ENCODE measurements around the gene ZBTB7B.
"Not testable (repeated sequence)": the region's sequence is repeated elsewhere in the genome, so short reads cannot be mapped to it uniquely, and the experiment has no call there.

The ZBTB7B gene

DNA sequence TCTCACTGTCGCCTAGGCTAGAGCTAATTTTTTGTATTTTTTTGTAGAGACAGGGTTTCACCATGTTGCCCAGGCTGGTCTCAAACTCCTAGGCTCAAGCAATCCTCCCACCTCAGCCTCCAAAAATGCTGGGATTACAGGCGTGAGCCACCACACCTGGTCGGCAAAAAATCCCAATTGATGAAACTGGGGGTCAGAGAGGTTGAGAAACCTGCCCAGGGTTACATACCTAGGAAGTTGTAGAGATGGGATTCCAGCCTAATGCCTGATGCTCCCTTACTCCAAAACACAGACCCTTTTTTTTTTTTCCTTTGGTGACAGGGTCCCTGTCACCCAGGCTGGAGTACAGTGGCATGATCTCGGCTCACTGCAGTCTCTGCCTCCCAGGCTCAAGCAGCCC is 15.9 kb upstream of the ZBTB7B start:
- DNase-seq: not testable (repeated sequence)

DNA sequence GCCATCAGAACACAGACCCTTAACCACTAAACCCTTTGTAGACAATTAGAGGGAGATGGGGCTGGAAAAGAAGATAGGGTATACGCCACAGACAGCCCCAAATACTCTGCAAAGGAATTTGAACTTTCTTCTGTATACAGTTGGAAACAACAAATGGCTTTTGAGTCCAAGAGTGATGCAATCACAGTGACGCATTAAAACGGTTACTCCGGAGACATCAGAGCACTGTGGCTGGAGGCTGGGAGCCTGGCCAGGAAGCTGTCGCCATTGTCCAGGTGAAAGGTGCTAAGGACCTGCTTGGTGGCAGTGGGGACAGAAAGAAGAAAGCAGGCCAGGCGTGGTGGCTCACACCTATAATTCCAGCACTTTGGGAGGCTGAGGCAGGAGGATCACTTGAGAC is 15.3 kb upstream of the ZBTB7B start:
- no peak for DNase-seq

- DNase-seq: no peak
These were observed 14.3 kb upstream of the ZBTB7B start for GRCh38 chr1:154988058-154988954.

GRCh38 chr1:154989195-154989860 is 13.3 kb upstream of the ZBTB7B start:
- DNase-seq: no peak

GRCh38 chr1:154990276-154990675 is 12.3 kb upstream of the ZBTB7B start:
- no peak for DNase-seq

GRCh38 chr1:154992721-154993571 is 9.7 kb upstream of the ZBTB7B start:
- DNase-seq: no peak

DNA sequence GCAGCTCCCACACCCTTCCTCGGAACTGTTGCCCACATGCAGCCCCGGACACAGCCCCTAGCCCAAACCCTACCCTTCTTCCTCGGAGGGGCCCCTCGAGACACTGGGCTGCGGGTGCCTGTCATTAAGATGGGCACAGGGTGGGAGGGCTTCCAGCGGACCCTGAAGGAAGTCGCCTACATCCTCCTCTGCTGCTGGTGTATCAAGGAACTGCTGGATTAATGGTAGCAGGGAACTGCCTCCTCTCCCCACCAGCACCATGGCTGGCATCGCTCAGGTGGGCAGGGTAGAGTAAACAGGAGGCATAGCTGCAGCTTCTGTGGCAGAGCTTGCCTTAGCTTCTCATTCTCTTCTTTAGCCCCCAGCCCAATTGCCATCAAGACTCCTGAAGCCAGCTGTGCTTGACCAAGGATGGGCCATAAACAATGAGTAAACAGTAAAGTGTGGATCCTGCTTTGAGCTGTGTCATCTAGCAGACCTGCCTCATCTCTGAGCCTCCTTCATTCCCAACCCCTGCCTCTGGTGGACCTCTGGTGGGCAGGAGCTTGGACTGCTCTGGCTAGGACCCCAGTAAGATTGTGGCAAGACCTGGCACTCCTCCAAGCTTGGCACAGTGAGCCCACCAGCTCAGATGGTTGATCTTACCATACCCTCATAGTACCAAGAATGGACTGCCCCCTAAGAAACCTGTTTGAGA is 8.9 kb upstream of the ZBTB7B start, which contains the start of gene LENEP:
Gene LENEP (plus strand): TSS at position 15 of the 697 bp plus-strand sequence. CDS start 22 bp downstream, at position 37.
- no peak for DNase-seq

- DNase-seq: no peak
These were observed 8.4 kb upstream of the ZBTB7B start for GRCh38 chr1:154994269-154994587.

DNA sequence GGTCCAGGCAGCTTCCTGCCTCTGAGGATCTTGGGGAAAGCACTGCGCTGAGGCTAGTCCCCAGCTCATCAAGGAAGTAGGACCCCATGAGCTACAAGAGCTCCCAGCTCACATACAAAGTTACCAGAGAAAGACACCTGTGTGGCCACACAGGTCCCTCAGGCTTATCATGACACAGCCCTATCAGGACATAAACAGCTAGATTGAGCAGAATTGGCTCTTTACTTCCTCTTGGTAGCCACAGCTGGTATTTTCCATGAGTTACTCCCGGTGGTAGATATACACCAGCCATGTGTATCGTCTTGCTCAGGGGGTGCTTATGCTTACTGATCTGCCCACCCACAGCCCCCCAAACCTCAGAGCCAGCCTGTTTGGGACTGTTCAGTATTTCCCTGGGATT is 8.0 kb upstream of the ZBTB7B start:
- DNase-seq: no peak

- peak in 7 of 56 donors; percentile 10 to 44 (median 22) for DNase-seq
These were observed 7.2 kb upstream of the ZBTB7B start for GRCh38 chr1:154995301-154995983.

- no peak for DNase-seq
These were observed 5.5 kb upstream of the ZBTB7B start for GRCh38 chr1:154996966-154997701.

GRCh38 chr1:154998201-154998780 is 4.3 kb upstream of the ZBTB7B start:
- DNase-seq: no peak

DNA sequence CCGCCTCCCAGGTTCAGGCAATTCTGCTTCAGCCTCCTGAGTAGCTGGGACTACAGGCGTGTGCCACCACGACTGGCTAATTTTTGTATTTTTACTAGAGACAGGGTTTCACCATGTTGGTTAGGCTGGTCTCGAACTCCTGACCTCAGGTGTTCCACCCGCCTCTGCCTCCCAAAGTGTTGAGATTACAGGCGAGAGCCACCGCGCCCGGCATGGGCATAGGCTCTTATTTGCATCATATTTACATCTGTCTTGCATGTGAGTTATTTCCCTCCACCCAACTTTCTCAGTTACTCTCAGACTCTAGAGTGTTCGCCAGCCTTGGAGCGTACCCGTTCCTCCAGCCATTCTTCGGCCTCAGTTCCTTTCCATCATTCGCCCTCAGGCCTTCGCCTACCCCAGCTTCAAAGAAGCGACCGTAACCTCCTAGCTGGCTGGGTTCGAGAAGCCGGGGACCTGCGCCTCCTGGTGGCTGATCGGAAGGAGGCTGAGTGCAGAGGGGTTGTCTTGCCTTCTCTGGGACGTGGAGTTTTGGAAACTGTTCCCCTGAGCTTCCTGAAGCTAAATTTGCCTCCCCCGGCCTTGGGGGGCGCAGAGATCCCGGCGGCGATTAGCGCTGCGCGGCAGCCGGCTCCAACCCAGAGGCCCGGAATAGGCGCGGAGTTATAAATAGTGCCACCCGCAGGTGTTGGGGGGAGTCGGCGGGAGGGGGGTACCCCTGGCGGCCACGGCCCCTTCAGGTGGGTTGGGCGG is 3.6 kb upstream of the ZBTB7B start:
- peak in 33 of 56 donors; percentile 17 to 66 (median 44) for DNase-seq

DNA sequence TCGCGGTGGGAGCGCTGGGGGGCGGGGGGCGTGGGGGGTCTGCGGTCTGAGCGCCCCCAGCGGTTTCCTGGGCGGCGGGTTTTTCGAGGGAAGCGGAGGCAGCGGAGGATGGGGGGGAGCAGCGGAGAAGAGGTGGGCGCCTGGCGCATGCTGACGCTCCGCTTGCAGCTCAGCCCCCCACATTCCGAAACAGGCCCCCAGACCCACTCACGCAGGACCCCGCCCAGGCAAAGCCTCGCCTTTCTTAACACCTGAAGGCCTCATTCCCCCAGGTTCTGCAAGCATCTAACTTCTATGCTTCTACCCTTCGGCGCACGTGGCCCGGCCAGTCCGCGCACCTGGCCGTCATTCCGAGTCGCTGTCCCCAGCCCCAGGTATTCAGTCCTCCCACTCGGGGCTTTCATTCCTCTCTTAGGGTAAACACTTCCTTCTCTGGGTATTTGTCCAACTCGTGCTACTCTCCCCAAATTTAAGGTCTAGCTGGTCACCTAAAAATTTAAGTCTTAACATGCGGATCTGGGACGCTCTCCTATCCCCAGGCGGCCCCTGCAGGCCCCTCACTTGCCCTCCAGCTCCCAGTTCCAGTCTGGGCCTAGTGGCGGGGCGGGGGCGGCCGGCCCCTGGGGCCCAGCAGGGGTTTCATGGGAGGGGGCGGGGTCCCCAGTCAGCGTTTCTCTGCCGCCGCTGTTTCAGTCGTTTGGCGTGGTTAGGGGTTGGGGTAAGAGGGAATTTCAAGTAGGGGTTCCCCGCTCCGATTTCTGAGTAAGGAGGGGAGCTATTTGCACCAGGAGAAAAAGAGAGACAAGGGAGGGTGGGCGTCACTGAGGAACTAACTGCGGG is 2.8 kb upstream of the ZBTB7B start:
- DNase-seq: peak in 2 of 56 donors; percentile 56 to 60

DNA sequence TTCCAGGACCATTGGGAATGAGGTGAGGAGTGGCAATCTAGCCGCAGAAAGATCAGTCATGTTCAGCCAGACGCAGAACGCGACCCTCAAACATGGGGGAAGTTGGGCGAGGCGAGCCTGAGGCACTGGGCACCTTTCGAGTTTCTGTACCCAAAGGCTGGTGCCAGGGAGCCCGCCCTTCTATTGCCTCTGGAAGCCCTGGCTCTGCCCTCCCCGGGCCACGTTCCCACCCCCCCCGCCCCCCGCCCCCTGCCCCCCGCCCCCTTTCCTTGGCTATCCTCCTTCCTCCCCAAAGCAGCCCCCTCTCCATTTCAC is 2.2 kb upstream of the ZBTB7B start:
- peak in 9 of 56 donors; percentile 56 to 72 (median 62) for DNase-seq

DNA sequence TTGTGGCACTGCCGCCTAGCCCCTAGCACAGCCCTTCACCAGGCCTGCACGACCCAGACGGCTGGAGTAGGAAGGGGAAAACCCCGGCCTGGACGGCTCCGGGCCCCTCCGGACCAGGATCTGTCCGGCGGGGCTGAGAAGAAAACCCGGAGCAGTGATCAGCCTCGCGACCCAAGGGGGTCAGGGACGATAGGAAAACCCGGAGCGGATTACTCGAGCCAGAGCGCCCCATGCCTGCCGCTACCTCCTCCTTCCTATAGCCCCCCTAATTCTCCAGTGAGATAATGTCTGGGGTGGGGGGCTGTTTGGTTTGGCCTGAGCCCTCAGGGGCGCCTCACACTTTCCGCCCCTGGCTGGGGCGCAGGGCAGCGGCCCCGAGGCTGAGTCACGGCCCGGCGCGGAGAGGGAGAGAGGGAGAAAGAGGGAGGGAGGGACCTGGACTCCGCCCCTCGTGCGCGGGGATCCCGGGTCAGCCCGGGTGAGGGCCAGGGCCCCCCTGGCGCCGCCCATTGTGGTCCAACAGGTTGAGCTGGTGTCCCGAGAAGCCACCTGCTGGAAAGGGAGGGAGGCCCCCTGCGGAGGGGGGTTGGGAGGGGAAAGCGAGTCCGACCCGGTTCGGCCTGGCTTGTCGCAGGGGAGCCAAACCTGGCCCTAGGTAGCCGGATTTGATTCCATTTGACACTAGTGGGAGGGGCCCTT is 1.7 kb upstream of the ZBTB7B start:
- peak in 53 of 56 donors; percentile 22 to 93 (median 80) for DNase-seq

DNA sequence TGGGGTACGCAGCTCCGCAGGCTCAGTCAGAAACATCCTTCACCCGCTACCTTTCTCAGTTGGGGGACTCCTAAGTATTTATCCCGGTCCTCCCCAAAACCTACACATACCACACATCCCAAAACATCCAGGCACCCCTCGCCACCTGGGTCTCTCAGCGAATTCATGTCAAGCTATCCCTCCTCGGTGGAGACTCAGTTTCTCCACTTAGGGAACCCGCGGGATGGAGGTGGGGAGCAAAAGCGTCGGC is 1.3 kb upstream of the ZBTB7B start:
- DNase-seq: no peak

Data from amygdala (tissue), 56 donors.